Neural cell (in vitro differentiated cells): ENCODE results near the gene SLC26A11. TPM values are rescaled to one million over a fixed set of nuclear protein-coding genes. Genes with fewer than 3 reads are reported as not detected.

ENCODE experiments used
- H2AFZ ChIP-seq: fragments of 200-600, 300-800 bp; sonication (generic), shearing (Covaris generic); 2 replicates; pipeline ENCODE4 v1.6.0; 2014; ENCODE audit warnings: low read depth, mild to moderate bottlenecking, antibody characterized with exemption, low read length, moderate library complexity
- H3F3A ChIP-seq: fragments of 200-600 bp; shearing (Covaris generic); 2 replicates; pipeline ENCODE4 v1.6.1; 2016; ENCODE audit warnings: mild to moderate bottlenecking, moderate library complexity, mixed read lengths, antibody characterized with exemption, low read length; ENCODE audit not compliant: insufficient read depth, poor library complexity, severe bottlenecking
- H3K27ac ChIP-seq: fragments of 200-600, 300-800 bp; sonication (generic), shearing (Covaris generic); 2 replicates; pipeline ENCODE4 v1.5.1; 2014; ENCODE audit warnings: mild to moderate bottlenecking, low read length, moderate library complexity
- H3K27me3 ChIP-seq: fragments of 300-800, 200-600 bp; sonication (generic), shearing (Covaris generic); 2 replicates; pipeline ENCODE4 v1.6.0; 2014; ENCODE audit warnings: mild to moderate bottlenecking, low read depth, low read length, moderate library complexity; ENCODE audit not compliant: insufficient read depth
- H3K36me3 ChIP-seq: fragments of 300-800, 200-600 bp; sonication (generic), shearing (Covaris generic); 2 replicates; pipeline ENCODE4 v1.5.1; 2014; ENCODE audit warnings: mild to moderate bottlenecking, antibody characterized with exemption, low read length, moderate library complexity; ENCODE audit not compliant: insufficient read depth
- H3K4me2 ChIP-seq: fragments of 300-800, 200-600 bp; sonication (generic), shearing (Covaris generic); 2 replicates; pipeline ENCODE4 v1.6.0; 2014; ENCODE audit warnings: mild to moderate bottlenecking, low read length
- H3K4me3 ChIP-seq: fragments of 300-800, 200-600 bp; sonication (generic), shearing (Covaris generic); 2 replicates; pipeline ENCODE4 v1.5.1; 2014; ENCODE audit warnings: mild to moderate bottlenecking, low read length, moderate library complexity
- H3K79me2 ChIP-seq: fragments of 200-600 bp; shearing (Covaris generic); replicated peaks from 2 replicates; pipeline ENCODE4 v1.6.0; 2014; ENCODE audit warnings: mild to moderate bottlenecking, low read length, moderate library complexity; ENCODE audit not compliant: insufficient read depth
- H3K9ac ChIP-seq: fragments of 300-800, 200-600 bp; sonication (generic), shearing (Covaris generic); 2 replicates; pipeline ENCODE4 v1.6.1; 2016; ENCODE audit warnings: mild to moderate bottlenecking, low read length, mixed read lengths
- H3K9me2 ChIP-seq: fragments of 200-600 bp; shearing (Covaris generic); 2 replicates; pipeline ENCODE4 v1.6.1; 2016; ENCODE audit warnings: mild to moderate bottlenecking, low read length, mixed read lengths; ENCODE audit not compliant: insufficient read depth
- H3K9me3 ChIP-seq: fragments of 200-600, 300-800 bp; sonication (generic), shearing (Covaris generic); 2 replicates; pipeline ENCODE4 v1.6.1; 2016; ENCODE audit warnings: mild to moderate bottlenecking, mixed run types, low read length, moderate library complexity, mixed read lengths
- H4K20me1 ChIP-seq: fragments of 200-600 bp; shearing (Covaris generic); 2 replicates; pipeline ENCODE4 v1.6.1; 2016; ENCODE audit warnings: mild to moderate bottlenecking, mixed run types; ENCODE audit not compliant: insufficient read depth
- EP300 ChIP-seq: fragments of 450-650 bp; conservative IDR thresholded peaks from 2 replicates; pipeline ENCODE4 v1.6.1; 2014; ENCODE audit warnings: antibody characterized with exemption, mild to moderate bottlenecking, moderate library complexity; ENCODE audit not compliant: poor library complexity, severe bottlenecking
- EZH2 ChIP-seq: fragments of 200-600, 300-800 bp; shearing (Covaris generic), sonication (generic); IDR thresholded peaks from 2 replicates; pipeline ENCODE4 v1.6.1; 2014; ENCODE audit warnings: antibody characterized with exemption, low read length, borderline replicate concordance, mild to moderate bottlenecking; ENCODE audit not compliant: insufficient read depth, poor library complexity, severe bottlenecking
- MXI1 ChIP-seq: fragments of 450-650 bp; conservative IDR thresholded peaks from 2 replicates; pipeline ENCODE4 v1.6.1; 2014; ENCODE audit warnings: antibody characterized with exemption, mild to moderate bottlenecking; ENCODE audit not compliant: poor library complexity, severe bottlenecking
- POLR2AphosphoS5 ChIP-seq: IDR thresholded peaks from 2 replicates; pipeline ENCODE4 v1.6.1; 2012
- RAD21 ChIP-seq: fragments of 450-650 bp; conservative IDR thresholded peaks from 2 replicates; pipeline ENCODE4 v1.6.1; 2014; ENCODE audit warnings: antibody characterized with exemption, mild to moderate bottlenecking, moderate library complexity
- SMC3 ChIP-seq: fragments of 450-650 bp; conservative IDR thresholded peaks from 2 replicates; pipeline ENCODE4 v1.6.1; 2014; ENCODE audit warnings: antibody characterized with exemption, mild to moderate bottlenecking, moderate library complexity; ENCODE audit not compliant: poor library complexity
- TAF1 ChIP-seq: IDR thresholded peaks from 2 replicates; pipeline ENCODE4 v1.6.1; 2012; ENCODE audit warnings: low read depth
- polyA plus RNA-seq: library from polyadenylated mRNA; depleted of rRNA; stranded (reverse); fragments of >200 nt; gene quantifications from 2 replicates; pipeline ENCODE4 v1.2.3, GENCODE V29; 2014
- TF ChIP-seq, protein P1 (sequence below): IDR thresholded peaks from 2 replicates; pipeline ENCODE4 v1.6.1; 2012; ENCODE audit warnings: borderline replicate concordance
- TF ChIP-seq, protein P2 (sequence below): fragments of 450-650 bp; IDR thresholded peaks from 2 replicates; pipeline ENCODE4 v1.5.1; 2014; ENCODE audit warnings: antibody characterized with exemption, mild to moderate bottlenecking, moderate library complexity; ENCODE audit not compliant: poor library complexity, severe bottlenecking

The SLC26A11 gene
- polyA plus RNA-seq, 1 donor from 2014 or later, result 18.6 TPM

- Histone ChIP-seq H3K9me2 (no peaks in the 10 kb centered on the region), H3K9ac (no peak overlapping the region), H4K20me1 (no peaks in the 10 kb centered on the region), H2AFZ (no peak overlapping the region), H3K27me3 (no peaks in the 10 kb centered on the region), H3K27ac (no peak overlapping the region), H3K9me3 (no peaks in the 10 kb centered on the region), H3K36me3 (no peaks in the 10 kb centered on the region), H3K4me2 (no peak overlapping the region), H3K79me2 (no peaks in the 10 kb centered on the region), H3F3A (no peaks in the 10 kb centered on the region), H3K4me3 (no peak overlapping the region)
- no peak for TF ChIP-seq EZH2
- TF ChIP-seq, protein P1, sequence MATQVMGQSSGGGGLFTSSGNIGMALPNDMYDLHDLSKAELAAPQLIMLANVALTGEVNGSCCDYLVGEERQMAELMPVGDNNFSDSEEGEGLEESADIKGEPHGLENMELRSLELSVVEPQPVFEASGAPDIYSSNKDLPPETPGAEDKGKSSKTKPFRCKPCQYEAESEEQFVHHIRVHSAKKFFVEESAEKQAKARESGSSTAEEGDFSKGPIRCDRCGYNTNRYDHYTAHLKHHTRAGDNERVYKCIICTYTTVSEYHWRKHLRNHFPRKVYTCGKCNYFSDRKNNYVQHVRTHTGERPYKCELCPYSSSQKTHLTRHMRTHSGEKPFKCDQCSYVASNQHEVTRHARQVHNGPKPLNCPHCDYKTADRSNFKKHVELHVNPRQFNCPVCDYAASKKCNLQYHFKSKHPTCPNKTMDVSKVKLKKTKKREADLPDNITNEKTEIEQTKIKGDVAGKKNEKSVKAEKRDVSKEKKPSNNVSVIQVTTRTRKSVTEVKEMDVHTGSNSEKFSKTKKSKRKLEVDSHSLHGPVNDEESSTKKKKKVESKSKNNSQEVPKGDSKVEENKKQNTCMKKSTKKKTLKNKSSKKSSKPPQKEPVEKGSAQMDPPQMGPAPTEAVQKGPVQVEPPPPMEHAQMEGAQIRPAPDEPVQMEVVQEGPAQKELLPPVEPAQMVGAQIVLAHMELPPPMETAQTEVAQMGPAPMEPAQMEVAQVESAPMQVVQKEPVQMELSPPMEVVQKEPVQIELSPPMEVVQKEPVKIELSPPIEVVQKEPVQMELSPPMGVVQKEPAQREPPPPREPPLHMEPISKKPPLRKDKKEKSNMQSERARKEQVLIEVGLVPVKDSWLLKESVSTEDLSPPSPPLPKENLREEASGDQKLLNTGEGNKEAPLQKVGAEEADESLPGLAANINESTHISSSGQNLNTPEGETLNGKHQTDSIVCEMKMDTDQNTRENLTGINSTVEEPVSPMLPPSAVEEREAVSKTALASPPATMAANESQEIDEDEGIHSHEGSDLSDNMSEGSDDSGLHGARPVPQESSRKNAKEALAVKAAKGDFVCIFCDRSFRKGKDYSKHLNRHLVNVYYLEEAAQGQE, result no peak
- no peak for TF ChIP-seq SMC3
- no peak for TF ChIP-seq EP300
- no peak for TF ChIP-seq RAD21
- TF ChIP-seq TAF1, result no peak
- TF ChIP-seq, protein P2, sequence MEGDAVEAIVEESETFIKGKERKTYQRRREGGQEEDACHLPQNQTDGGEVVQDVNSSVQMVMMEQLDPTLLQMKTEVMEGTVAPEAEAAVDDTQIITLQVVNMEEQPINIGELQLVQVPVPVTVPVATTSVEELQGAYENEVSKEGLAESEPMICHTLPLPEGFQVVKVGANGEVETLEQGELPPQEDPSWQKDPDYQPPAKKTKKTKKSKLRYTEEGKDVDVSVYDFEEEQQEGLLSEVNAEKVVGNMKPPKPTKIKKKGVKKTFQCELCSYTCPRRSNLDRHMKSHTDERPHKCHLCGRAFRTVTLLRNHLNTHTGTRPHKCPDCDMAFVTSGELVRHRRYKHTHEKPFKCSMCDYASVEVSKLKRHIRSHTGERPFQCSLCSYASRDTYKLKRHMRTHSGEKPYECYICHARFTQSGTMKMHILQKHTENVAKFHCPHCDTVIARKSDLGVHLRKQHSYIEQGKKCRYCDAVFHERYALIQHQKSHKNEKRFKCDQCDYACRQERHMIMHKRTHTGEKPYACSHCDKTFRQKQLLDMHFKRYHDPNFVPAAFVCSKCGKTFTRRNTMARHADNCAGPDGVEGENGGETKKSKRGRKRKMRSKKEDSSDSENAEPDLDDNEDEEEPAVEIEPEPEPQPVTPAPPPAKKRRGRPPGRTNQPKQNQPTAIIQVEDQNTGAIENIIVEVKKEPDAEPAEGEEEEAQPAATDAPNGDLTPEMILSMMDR, result no peak
- no peak for TF ChIP-seq MXI1
- TF ChIP-seq POLR2AphosphoS5, result no peak
Measured at GRCh38 chr17:80269405-80269807, 49.2 kb downstream of the SLC26A11 start.

DNA sequence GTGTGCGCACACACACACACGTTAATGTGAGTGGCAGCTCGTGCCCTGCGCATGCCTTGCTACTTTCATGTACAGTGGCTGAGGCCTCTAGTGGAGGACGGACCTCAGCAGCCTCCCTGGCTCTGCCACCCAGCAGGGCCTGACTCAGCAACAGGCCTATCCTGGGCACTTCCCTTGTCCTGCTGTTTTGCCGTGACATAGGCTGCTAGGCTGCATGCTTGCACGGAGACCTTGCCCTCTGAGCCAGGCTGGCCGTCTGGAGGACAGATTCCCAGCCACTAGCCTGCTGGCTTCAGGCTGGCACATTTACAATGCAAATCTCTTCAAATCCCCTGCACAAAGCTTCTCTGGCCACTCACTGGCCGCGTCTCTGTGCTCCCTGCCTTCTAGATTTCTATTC is 49.9 kb downstream of the SLC26A11 start:
- Histone ChIP-seq H3K9me3 (no peaks in the 10 kb centered on the region), H3K27ac (no peak overlapping the region), H3K79me2 (no peaks in the 10 kb centered on the region), H3K4me2 (no peak overlapping the region), H3K4me3 (no peak overlapping the region), H2AFZ (no peak overlapping the region), H3K36me3 (no peaks in the 10 kb centered on the region), H3K27me3 (no peaks in the 10 kb centered on the region), H4K20me1 (no peaks in the 10 kb centered on the region), H3K9me2 (no peaks in the 10 kb centered on the region), H3K9ac (no peak overlapping the region), H3F3A (no peaks in the 10 kb centered on the region)
- TF ChIP-seq MXI1, result no peak
- no peak for TF ChIP-seq TAF1
- no peak for TF ChIP-seq EP300
- no peak for TF ChIP-seq POLR2AphosphoS5
- TF ChIP-seq SMC3, result no peak
- TF ChIP-seq, protein P2, result no peak
- TF ChIP-seq, protein P1, result no peak
- TF ChIP-seq EZH2, result no peak
- TF ChIP-seq RAD21, result no peak
